Measurements from ENCODE around the gene SERPINE2.

SERPINE2 gene

GRCh38 chr2:223937535-223937934 lies 101.6 kb downstream of the SERPINE2 start:
- no peak for DNase-seq

DNA sequence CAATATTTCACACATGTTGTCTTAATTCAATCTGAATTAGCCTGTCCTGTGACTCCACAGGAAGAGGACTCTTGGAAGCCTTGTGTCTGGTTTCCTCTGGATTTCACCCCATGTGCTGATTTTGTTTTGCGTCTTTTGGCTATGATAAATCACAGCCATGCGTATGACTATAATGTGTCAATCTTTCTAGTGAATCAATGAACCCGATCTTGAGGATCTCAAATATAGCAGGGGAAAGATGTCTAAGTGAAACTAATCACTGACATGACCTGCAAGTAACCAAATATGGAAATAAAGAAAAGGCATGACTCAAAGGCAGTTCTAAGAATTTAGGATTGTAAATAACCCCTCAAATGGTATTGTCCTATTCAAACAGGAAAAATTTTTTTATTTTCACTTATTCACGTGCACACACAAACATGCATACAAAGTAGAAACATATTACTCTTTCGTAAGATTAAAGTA lies 102.2 kb downstream of the SERPINE2 start:
- DNase-seq, result no peak

DNA sequence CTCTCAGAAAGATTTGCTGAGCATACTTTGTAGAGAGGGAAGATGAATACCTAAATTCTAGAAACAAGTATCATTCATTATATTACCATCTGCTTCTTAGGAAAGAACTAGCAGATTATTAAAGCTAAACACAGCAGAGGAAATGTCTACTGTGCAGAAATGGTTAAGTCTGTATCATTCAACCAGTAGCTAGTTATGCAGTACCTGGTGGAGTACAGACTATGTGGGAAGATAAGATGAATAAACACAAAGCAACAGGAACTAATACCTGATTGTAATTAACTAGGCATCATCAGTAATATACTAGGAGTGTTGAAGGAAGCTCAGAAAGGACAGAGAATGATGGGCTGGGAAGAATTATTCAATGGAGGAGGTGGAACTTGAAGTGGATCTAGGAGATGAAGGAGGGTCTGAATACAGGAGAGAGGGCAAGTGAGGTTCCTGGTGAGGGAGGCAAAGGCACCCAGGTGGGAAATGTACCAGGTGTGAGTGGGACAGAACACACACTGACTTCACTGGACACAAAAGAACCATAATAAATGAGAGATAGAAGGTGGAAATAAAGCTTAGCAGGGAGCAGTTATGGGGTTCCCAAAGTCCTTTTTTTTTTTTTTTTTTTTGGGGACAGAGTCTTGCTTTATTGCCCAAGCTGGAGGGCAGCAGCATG lies 103.5 kb downstream of the SERPINE2 start:
- DNase-seq, result no peak

GRCh38 chr2:223934870-223935269 lies 104.2 kb downstream of the SERPINE2 start:
- DNase-seq, result no peak

- DNase-seq, result no peak
Observed at GRCh38 chr2:223932816-223933800, 106.0 kb downstream of the SERPINE2 start.

- DNase-seq, result no peak
Observed at GRCh38 chr2:223930103-223930976, 108.7 kb downstream of the SERPINE2 start.

GRCh38 chr2:223929571-223930102 lies 109.4 kb downstream of the SERPINE2 start:
- DNase-seq, result no peak

- DNase-seq, result no peak
Observed at GRCh38 chr2:223928113-223929006, 110.7 kb downstream of the SERPINE2 start.

- no peak for DNase-seq
Observed at GRCh38 chr2:223925106-223925505, 114.0 kb downstream of the SERPINE2 start.

Measured in NCI-H524 treated with DMSO at 0.1 percent for 48 hours (cell line).